IPS-NIHi11 (cell line): ENCODE results near the gene LARGE1.
A peak's percentile ranks its signal among the peaks of the same experiment; 100 is the strongest.

Experiments used
- DNase-seq: peaks from one replicate; pipeline ENCODE4 v3.0.0; 2012; ENCODE audit warnings: mixed read lengths, low spot score

Gene LARGE1

DNA sequence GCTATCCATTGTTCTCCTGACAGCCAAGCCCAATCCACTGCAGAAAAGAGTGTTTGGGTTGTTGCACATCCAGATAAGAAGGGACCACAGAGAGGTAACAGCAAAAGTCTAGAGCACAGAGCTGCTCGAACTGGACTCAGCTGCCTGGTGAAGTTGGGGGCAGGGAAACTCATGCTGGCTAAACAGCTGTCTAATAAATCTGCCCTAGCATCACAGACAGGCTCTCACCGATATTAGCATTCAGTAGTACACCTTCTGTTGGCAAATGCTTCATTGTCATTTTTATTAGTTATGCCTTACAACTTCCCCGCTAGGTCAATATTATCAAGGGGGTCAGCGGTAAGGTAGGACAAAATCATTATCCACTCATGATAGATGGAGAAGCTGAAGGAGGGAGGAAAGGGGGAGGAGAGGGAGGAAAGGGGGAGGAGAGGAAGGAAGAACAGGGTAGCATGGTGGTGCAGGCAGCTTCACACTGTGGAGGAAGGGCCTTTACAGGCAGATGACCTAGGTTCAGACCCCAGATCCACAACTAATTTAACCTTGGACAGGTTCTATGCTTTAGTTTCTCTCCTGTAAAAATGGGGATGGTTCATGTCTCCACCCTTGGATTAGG is 102.7 kb downstream of the LARGE1 start:
- no peak for DNase-seq

DNA sequence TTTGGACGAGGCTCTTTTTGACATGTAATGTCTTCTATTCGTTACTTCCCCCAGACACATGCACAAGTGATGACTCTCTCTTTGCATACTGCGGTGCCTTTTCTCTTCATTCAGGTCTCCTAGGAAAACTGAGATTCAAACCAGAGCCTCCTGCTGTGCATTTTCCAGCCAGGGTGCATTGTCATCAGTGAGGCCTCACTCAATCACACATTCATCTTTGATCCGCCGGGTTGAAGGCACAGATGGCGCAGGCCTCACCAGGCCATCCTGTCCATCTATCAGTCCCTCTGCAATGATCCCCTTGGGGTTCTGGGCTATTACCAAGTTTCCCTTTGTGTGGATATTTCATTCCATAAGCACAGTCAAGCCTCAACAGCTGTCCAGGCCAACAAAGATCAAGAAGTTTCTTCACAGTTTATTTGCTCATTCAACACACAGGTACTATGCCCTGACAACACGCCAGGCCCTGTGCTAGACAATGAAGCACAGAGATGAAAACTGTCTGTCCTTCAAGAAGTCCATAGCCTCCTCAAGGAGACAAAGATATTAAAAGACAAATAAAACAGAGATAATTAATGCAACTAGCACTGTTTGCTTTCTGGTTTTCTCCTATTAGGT is 107.8 kb downstream of the LARGE1 start:
- no peak for DNase-seq

DNA sequence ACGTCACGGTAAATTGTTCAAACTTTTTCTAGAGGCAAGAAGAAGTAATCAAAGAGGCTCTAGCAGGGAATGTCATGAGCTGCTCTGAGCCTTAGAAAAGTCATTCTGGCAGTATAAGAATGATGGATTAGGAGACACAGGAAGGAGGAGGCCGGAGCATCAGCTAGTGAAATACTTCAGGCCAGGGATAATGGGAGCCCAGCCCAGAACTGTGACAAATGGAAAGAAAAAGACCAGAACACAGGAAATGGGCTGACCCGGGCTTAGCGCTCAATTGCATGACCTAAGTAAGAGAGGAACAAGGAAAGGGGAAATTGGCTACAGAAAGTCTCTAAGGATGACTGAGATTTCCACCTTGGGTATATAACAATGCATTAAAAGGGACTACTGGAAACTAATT is 108.6 kb downstream of the LARGE1 start:
- DNase-seq, result no peak

DNA sequence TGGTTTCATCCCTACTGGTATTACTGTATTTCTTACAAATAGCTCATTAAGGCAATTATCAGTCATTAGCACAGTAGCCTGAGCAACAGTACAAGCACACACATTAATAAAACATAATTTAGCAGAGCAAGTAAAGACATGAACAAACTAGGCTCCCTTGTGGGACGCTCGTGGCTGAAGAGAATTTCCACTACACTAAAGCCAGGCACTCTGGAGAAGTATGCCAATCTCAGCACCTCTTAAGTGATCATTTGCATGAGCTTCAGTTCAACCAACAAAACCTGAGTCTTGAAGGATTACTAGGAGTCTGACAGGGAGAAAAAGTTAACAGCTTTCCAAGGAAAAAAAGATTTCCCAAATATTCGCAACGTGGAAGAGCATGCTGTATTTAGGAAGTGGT is 109.1 kb downstream of the LARGE1 start:
- DNase-seq, result no peak

DNA sequence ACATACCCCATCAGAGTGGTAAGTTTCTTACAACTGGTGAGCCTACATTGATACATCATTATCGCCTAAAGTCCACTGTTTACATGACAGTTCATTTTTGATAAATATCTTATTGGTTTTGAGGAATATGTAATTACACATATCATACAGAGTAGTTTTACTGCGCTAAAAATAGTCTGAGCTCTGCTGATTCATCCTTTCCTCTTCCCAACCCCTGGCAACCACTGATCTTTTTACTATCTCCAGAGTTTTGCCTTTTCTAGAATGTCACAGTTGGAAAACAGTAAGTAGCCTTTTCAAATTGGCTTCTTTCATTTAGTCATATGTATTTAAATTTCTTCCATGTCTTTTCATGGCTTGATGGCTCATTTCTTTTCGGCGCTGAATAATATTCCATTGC is 112.8 kb downstream of the LARGE1 start:
- DNase-seq, result no peak

DNA sequence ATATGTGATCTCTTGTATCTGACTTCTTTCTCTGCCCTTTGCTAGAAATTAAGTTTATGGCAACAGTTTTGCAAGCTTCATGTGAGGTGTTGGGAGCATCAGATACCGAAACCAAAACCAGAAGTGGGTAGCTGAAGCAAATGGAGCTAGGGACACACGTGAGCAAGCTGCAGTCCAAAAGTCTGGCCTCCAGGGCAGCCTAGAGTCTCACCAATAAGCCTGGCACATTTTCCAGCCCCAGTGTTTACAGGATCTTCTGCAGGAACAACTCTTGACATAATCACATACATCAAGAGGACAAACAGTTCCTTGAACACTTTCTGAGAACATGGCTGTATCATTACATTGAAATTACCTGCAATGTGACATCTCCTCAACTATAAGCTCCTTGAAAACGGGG is 114.1 kb downstream of the LARGE1 start:
- DNase-seq, result no peak

GRCh38 chr22:33803371-33804282 is 116.6 kb downstream of the LARGE1 start:
- no peak for DNase-seq

- DNase-seq, result no peak
Measured at GRCh38 chr22:33798401-33798800, 121.9 kb downstream of the LARGE1 start.

GRCh38 chr22:33796494-33796893 is 123.8 kb downstream of the LARGE1 start:
- DNase-seq, result peak; percentile 21

GRCh38 chr22:33793475-33793874 is 126.8 kb downstream of the LARGE1 start:
- DNase-seq, result no peak

- DNase-seq, result no peak
Measured at GRCh38 chr22:33792832-33793231, 127.4 kb downstream of the LARGE1 start.

DNA sequence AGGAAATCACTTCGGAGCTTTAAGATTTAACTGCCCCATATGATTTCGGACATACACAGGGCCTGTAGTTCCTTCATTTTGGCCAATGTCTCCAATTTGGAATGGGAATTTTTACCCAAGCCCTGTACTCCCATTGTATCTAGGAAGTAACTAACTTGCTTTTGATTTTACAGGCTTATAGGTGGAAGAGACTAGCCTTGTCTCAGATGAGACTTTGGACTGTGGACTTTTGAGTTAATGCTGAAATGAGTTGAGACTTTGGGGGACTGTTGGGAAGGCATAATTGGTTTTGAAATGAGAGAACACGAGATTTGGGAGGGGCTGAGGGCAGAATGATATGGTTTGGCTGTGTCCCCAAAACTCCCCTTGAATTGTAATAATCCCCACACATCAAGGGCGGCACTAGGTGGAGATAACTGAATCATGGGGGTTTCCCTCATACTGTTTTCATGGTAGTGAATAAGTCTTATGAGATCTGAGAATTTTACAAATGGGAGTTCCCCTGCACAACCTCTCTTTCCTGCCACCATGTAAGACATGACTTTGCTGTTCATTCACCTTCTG is 130.5 kb downstream of the LARGE1 start:
- no peak for DNase-seq

DNA sequence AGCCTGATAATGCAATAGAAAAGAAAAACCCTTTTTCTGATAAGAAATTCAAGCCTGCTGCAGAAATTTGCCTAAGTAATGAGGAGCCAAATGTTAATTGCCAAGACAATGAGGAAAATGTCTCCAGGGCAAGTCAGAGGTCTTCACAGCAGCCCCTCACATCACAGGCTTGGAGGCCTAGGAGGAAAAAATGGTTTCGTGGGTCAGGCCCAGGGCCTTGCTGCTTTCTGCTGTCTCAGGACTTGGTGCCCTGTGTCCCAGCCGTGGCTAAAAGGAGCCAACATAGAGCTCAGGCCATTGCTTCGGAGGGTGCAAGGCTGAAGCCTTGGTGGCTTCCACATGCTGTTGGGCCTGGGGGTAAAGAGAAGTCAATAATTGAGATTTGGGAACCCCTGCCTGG is 131.3 kb downstream of the LARGE1 start:
- no peak for DNase-seq

DNA sequence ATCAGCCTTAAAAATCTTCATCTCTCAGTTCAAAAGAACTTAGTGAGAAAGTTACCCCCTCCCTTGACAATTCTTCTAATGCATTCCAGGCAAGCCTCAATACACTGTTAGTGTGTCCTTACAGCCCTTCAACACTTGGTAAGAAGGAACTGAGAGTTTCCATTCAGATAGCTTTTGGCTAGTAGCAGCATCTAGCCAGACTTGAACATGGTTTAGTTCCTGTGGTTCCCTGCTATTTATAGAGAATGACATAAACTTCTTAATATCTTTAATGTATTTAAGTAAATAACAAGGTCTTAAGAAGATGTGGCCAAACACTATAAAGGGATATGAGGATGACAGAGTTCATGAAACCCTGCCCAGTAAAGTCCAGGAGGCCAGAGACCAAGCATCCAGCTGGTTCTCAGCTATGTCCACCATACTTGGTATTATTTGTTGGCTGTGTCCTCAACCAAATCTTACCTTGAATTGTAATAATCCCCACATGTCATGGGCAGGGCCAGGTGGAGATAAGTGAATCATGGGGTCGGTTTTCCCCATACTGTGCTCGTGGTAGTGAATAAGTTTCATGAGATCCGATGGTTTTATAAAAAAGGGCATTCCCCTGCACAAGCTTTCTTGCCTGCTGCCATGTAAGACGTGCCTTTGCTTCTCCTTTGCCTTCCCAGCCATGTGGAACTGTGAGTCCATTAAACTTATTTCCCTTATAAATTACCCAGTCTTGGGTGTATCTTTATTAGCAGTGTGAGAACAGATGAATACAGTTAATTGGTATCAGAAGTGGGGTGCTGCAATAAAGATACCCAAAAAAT is 132.4 kb downstream of the LARGE1 start:
- no peak for DNase-seq

DNA sequence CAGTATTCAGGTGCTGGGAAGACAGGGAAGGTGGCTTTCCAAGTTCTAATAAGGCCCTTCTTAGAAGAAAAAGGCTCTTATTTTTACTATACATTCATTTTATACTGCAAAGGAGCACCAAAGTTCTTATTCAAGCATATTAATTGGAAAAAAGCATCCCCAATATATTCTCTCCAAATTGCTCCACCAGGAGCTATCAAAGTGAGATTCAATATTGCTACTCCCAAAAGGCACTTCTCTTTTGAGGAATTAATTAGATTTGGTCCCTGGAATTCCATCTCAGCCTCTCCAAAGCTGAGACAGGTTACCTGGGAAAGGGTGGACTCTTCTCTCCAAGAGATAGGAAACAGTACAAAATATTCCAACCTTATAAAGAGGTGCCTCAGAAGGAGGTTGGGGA is 134.1 kb downstream of the LARGE1 start:
- DNase-seq, result no peak

GRCh38 chr22:33785283-33785968 is 134.8 kb downstream of the LARGE1 start:
- no peak for DNase-seq

GRCh38 chr22:33781411-33781810 is 138.9 kb downstream of the LARGE1 start:
- no peak for DNase-seq

- no peak for DNase-seq
Measured at GRCh38 chr22:33780531-33781136, 139.6 kb downstream of the LARGE1 start.

DNA sequence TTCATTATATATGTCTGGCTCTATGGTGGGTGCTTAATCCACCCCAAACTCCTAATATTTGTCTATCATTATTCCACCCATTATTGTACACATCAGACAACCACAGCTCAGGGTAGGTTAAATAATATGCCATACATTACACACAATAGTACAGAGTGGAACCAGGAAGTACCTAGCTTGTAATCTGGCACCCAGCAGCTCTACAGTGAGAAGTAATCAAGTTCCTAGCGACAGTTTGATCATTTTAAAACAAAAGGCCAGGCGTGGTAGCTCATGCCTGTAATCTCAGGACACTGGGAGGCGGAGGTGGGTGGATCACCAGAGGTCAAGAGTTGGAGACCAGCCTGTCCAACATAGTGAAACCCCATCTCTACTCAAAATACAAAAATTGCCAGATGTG is 141.0 kb downstream of the LARGE1 start:
- DNase-seq, result no peak

DNA sequence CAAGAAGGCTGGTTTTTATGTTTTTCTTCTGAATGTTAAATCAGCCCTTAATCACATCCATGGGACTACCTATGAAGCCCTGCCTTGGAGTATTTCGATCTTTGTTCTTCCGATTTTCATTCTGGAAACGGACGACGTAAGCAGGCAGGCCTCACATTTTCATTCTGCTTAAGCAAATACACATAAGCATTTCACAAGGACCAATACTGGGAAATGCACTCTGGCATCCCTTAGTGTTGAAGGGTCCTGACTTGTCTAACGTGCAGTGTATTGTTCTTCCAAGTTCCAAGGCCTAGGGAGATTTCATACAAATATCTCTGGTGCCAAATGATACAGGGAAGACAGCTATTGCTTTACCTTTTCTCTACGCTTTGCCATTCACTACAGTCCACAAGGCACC is 143.8 kb downstream of the LARGE1 start:
- no peak for DNase-seq

GRCh38 chr22:33774781-33775180 is 145.5 kb downstream of the LARGE1 start:
- DNase-seq, result no peak
